GM12891 (cell line): ENCODE measurements around the gene PAPOLA.
"Not testable (repeated sequence)": the region's sequence is repeated elsewhere in the genome, so short reads cannot be mapped to it uniquely, and the experiment has no call there.

Source experiments
- DNase-seq: peaks from one replicate; pipeline ENCODE4 v3.0.0; 2011; ENCODE audit warnings: low spot score; ENCODE audit not compliant: insufficient read length
- FAIRE-seq: peaks from 2 replicates; lab custom pipeline; 2011; peaks lifted over from hg19 to GRCh38; lab: Jason Lieb, UNC
- PAX5 ChIP-seq: IDR thresholded peaks from 2 replicates; pipeline ENCODE4 v1.6.1; 2011; ENCODE audit warnings: low read length, moderate library complexity, mild to moderate bottlenecking; ENCODE audit not compliant: insufficient read depth, severe bottlenecking
- POLR2A ChIP-seq: IDR thresholded peaks from 2 replicates; pipeline ENCODE4 v1.6.1; 2011; ENCODE audit warnings: low read depth, low read length, control low read depth
- POLR2AphosphoS5 ChIP-seq: IDR thresholded peaks from 2 replicates; pipeline ENCODE4 v1.6.1; 2011; ENCODE audit warnings: low read depth, low read length, control low read depth
- POU2F2 ChIP-seq: IDR thresholded peaks from 2 replicates; pipeline ENCODE4 v1.6.1; 2011; ENCODE audit warnings: low read depth, mild to moderate bottlenecking, control low read depth, low read length, moderate library complexity
- SPI1 ChIP-seq: IDR thresholded peaks from 2 replicates; pipeline ENCODE4 v1.6.1; 2011; ENCODE audit warnings: low read depth, low read length, control low read depth
- TAF1 ChIP-seq: IDR thresholded peaks from 2 replicates; pipeline ENCODE4 v1.6.1; 2011; ENCODE audit warnings: low read depth, low read length, control low read depth

PAPOLA gene

GRCh38 chr14:96502621-96503305, 581 bp downstream of the PAPOLA start:
- FAIRE-seq, result no peak
- TF ChIP-seq POLR2A (no peak), SPI1 (peak; percentile 26; the same call in 1 of the 2 replicates)
- DNase-seq, result peak; percentile 52

GRCh38 chr14:96503306-96503679, 1.1 kb downstream of the PAPOLA start:
- no peak for FAIRE-seq
- TF ChIP-seq POLR2A (no peak), TAF1 (no peak), SPI1 (no peak), POLR2AphosphoS5 (no peak), POU2F2 (no peak)
- DNase-seq, result no peak

DNA sequence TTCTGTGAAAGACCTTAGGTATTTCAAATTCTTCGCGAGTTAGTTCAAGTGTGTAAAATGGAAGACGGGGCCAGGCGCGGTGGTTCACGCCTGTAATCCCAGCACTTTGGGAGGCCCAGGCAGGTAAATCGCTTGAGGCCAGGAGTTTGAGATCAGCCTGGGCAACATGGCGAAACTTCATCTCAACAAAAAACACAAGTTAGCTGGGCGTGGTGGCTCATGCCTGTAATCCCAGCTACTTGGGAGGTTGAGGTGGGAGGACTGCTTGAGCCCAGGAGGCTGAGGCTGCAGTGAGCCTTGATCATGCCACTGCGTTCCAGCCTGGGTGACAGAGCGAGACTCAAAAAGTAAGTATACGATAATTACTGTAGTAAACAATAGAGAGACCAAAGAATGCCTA, 2.2 kb downstream of the PAPOLA start:
- FAIRE-seq, DNase-seq: not testable (repeated sequence)

DNA sequence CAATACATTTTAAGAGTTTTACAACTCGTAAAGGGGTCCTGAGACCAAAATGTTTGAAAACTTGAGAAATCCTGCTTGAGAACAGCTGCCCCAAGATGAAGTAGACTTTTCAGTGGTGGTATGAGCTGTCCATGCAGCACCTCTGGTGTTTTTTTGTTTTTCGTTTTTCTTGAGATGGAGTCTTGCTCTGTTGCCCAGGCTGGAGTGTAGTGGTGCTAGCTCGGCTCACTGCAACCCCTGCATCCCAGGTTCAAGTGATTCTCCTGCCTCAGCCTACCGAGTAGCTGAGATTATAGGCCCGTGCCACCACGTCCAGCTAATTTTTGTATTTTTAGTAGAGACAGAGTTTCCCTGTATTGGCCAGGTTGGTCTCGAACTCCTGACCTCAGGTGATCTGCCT, 5.5 kb downstream of the PAPOLA start:
- TF ChIP-seq SPI1 (no peak), POU2F2 (no peak), POLR2AphosphoS5 (no peak), POLR2A (no peak), TAF1 (no peak), PAX5 (no peak)
- FAIRE-seq (no peak), DNase-seq (no peak)

DNA sequence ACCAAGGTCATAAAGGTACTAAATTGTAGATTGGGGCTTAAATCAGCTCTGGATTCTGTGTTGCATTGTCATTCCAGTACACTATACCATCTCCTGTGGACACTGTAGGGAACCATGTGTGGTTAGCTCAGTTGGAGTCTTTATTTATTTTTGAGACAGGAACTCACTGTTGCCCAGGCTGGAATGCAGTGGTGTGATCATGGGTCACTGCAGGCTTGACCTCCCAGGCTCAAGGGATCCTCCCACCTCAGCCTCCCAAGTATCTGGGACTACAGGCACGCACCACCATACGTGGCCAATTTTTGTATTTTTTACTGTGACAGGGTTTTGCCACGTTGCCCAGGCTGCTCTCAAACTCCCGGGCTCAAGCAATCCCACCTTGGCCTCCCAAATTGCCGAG, 6.7 kb downstream of the PAPOLA start:
- TF ChIP-seq TAF1 (no peak), PAX5 (no peak), POU2F2 (no peak), SPI1 (no peak), POLR2AphosphoS5 (no peak)
- DNase-seq (no peak), FAIRE-seq (no peak)

DNA sequence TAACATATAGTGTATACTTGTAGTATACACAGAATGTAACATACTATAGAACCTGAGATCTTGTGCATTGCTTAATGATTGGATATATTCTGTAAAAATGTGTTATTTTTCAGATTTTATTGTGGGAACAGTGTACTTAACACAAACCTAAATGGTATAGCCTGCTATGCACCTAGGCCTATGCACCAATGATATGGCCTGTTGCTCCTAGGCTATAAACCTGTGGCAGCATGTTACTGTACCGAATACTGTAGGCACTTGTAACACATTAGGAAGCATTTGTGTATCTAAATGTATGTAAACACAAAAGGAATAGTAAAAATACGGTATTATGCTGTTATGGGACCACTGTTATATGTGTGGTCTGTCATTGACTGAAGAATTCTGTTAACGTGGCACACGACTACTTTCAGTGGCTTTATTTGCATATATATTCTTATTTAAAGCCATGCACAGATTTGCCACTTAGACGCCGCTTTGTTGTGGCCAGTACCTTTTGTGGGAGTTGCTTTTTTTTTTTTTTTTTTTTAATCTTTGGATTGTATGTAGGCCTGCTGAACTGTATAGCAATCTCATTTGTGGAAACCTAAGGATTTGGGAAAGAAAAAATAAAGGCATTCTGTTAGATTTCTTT, 7.4 kb downstream of the PAPOLA start:
- TF ChIP-seq POLR2A (no peak), POU2F2 (peak; percentile 71; the same call in 1 of the 2 replicates), TAF1 (no peak)
- FAIRE-seq, result peak; percentile 83
- DNase-seq, result no peak

- TF ChIP-seq SPI1 (no peak), TAF1 (no peak), PAX5 (no peak), POU2F2 (no peak), POLR2AphosphoS5 (no peak), POLR2A (no peak)
- DNase-seq, result no peak
- FAIRE-seq, result peak; percentile 41
Measured at GRCh38 chr14:96511146-96511545, 9.0 kb downstream of the PAPOLA start.

DNA sequence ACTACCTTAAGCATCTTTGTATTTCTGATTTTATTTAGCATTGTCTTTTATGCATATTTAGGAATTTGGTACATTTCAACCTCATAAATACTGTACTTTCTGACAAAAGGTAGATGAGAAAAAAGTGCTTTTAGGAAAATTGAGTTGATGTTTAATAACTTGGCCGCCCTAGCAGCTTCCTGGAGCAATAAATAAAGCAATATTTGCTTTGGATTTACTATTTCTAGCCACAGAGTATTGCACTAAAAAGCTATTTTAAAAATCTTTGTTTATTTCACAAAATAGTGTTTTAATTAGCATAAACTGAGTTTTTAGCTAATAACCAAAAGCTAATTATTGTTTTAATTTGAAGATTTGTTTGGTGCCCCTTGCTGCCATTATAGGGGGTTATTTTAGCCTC, 9.5 kb downstream of the PAPOLA start:
- DNase-seq, result no peak
- no peak for FAIRE-seq
- TF ChIP-seq SPI1 (no peak), POU2F2 (no peak), TAF1 (no peak), POLR2A (no peak), POLR2AphosphoS5 (no peak), PAX5 (no peak)

DNA sequence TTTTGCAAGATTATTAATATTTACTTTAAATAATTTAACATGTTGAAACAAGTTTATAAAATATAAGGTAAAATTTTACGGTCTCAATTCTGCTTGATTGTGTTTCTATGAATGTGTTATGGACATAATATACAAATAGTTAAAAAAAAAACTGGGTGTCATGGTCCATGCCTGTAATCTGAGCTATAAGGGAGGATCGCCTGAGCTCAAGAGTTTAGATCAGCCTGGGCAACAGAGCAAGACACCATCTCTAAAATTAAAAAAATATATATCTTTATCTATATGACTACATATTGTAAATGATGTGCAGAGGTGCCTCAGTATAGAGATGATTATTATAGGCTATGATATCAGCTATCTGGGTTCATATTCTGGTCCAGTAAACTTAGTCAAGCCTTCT, 9.9 kb downstream of the PAPOLA start:
- TF ChIP-seq TAF1 (no peak), PAX5 (no peak), POLR2AphosphoS5 (no peak), POLR2A (no peak), POU2F2 (no peak), SPI1 (no peak)
- FAIRE-seq (no peak), DNase-seq (no peak)

- no peak for TF ChIP-seq POU2F2
- no peak for TF ChIP-seq PAX5
- TF ChIP-seq POLR2AphosphoS5, result no peak
- TF ChIP-seq SPI1, result no peak
- no peak for TF ChIP-seq TAF1
- TF ChIP-seq POLR2A, result no peak
- no peak for FAIRE-seq
- no peak for DNase-seq
Measured at GRCh38 chr14:96512602-96513397, 10.6 kb downstream of the PAPOLA start.
